Trophoblast cell (in vitro differentiated cells and primary cell): ENCODE data around the gene FUBP3.
A peak's percentile ranks its signal among the peaks of the same experiment; 100 is the strongest.

Source experiments
- DNase-seq, 2 donors: peaks; one replicate each; pipeline ENCODE4 v3.0.0-alpha.2; 2016
- H2AFZ ChIP-seq: 2 replicates; pipeline ENCODE4 v1.6.1; 2013; ENCODE audit warnings: low read length, moderate library complexity, mild to moderate bottlenecking; ENCODE audit not compliant: insufficient read depth, poor library complexity
- H2AK5ac ChIP-seq: 2 replicates; pipeline ENCODE4 v1.6.1; 2013; ENCODE audit warnings: mild to moderate bottlenecking, low read length
- H2BK120ac ChIP-seq: 2 replicates; pipeline ENCODE4 v1.6.1; 2013; ENCODE audit warnings: low read length, mild to moderate bottlenecking, moderate library complexity; ENCODE audit not compliant: insufficient read depth, poor library complexity
- H2BK12ac ChIP-seq: 2 replicates; pipeline ENCODE4 v1.6.1; 2013; ENCODE audit warnings: mild to moderate bottlenecking, low read length, moderate library complexity
- H2BK5ac ChIP-seq: 2 replicates; pipeline ENCODE4 v1.6.1; 2013; ENCODE audit warnings: low read length, low read depth, moderate library complexity, mild to moderate bottlenecking; ENCODE audit not compliant: poor library complexity
- H3K14ac ChIP-seq: 2 replicates; pipeline ENCODE4 v1.6.1; 2013; ENCODE audit warnings: mild to moderate bottlenecking, low read length
- H3K18ac ChIP-seq: 2 replicates; pipeline ENCODE4 v1.6.1; 2013; ENCODE audit warnings: mild to moderate bottlenecking, low read length
- H3K23ac ChIP-seq: 2 replicates; pipeline ENCODE4 v1.6.1; 2013; ENCODE audit warnings: low read length
- H3K27ac ChIP-seq: 2 replicates; pipeline ENCODE4 v1.5.1; 2013; ENCODE audit warnings: low read depth, mild to moderate bottlenecking, inconsistent platforms, low read length, moderate library complexity
- H3K27me3 ChIP-seq: 2 replicates; pipeline ENCODE4 v1.6.1; 2013; ENCODE audit warnings: inconsistent platforms, mild to moderate bottlenecking, low read length, moderate library complexity; ENCODE audit not compliant: insufficient read depth
- H3K36me3 ChIP-seq, 2 experiments: 1 replicate in 1 of 2; 2 replicates in 1 of 2; pipeline ENCODE4 v1.6.1; 2013; ENCODE audit warnings: low read length in 2 of 2, mild to moderate bottlenecking in 2 of 2, moderate library complexity in 1 of 2; ENCODE audit not compliant: insufficient read depth in 2 of 2, control insufficient read depth in 1 of 2
- H3K4ac ChIP-seq: 2 replicates; pipeline ENCODE4 v1.6.1; 2013; ENCODE audit warnings: low read depth, mild to moderate bottlenecking, low read length, moderate library complexity
- H3K4me1 ChIP-seq, 2 experiments: 1 replicate in 1 of 2; 2 replicates in 1 of 2; pipeline ENCODE4 v1.6.1; 2013; ENCODE audit warnings: low read length in 2 of 2, mild to moderate bottlenecking in 2 of 2, moderate library complexity in 1 of 2; ENCODE audit not compliant: insufficient read depth in 2 of 2, control insufficient read depth in 1 of 2
- H3K4me2 ChIP-seq: 2 replicates; pipeline ENCODE4 v1.6.1; 2013; ENCODE audit warnings: inconsistent platforms, mild to moderate bottlenecking, low read length, moderate library complexity
- H3K4me3 ChIP-seq: 2 replicates; pipeline ENCODE4 v1.5.1; 2013; ENCODE audit warnings: mild to moderate bottlenecking, low read depth, low read length, inconsistent platforms
- H3K79me1 ChIP-seq: one replicate; pipeline ENCODE4 v1.6.1; 2013; ENCODE audit warnings: low read length
- H3K79me2 ChIP-seq: 2 replicates; pipeline ENCODE4 v1.6.1; 2013; ENCODE audit warnings: low read length, mild to moderate bottlenecking; ENCODE audit not compliant: control insufficient read depth, insufficient read depth, poor library complexity
- H3K9ac ChIP-seq: 2 replicates; pipeline ENCODE4 v1.6.1; 2013; ENCODE audit warnings: mild to moderate bottlenecking, low read length
- H3K9me3 ChIP-seq: 2 replicates; pipeline ENCODE4 v1.6.1; 2013; ENCODE audit warnings: low read depth, mild to moderate bottlenecking, control low read depth, inconsistent platforms, low read length; ENCODE audit not compliant: insufficient read depth
- H4K12ac ChIP-seq: 2 replicates; pipeline ENCODE4 v1.6.1; 2013; ENCODE audit warnings: low read depth, mild to moderate bottlenecking, low read length, moderate library complexity
- H4K8ac ChIP-seq: 2 replicates; pipeline ENCODE4 v1.6.1; 2013; ENCODE audit warnings: low read depth, mild to moderate bottlenecking, low read length, moderate library complexity
- H4K91ac ChIP-seq: one replicate; pipeline ENCODE4 v1.6.1; 2013; ENCODE audit warnings: low read depth, mild to moderate bottlenecking, low read length, moderate library complexity
- WGBS: extraction: QIAGEN DNeasy Blood & Tissue Kit; methylation state at CpG from one replicate; pipeline ENCODE4 v1.1.7; 2013; ENCODE audit warnings: missing lambda C conversion rate; ENCODE audit not compliant: insufficient read length, insufficient coverage; ENCODE audit errors: extremely low coverage; 5-methylcytosine and 5-hydroxymethylcytosine counted together

The FUBP3 gene

DNA sequence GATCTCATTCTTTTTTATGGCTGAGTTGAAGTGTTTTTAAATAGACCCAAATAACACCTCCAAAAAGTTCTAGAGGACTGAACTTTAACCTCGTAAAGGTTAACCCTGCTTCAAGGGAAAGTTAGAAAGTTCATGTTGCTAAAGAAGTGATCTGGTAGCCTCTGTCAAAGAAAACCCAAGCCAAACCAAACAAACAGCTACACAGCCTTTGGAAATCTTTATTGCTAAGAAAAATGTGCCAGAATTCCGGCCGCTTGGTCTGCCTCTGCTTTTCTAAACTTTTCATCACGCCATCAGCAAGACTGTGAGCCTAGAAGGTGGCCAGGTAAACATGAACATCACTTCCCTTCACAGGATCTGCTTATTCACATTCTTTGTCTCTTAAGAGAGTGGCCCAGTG, 17.9 kb downstream of the FUBP3 start:
- Histone ChIP-seq H3K79me2 (no peaks in the 10 kb centered on the region), H2BK12ac (no peak overlapping the region), H4K12ac (no peak overlapping the region), H2AFZ (no peak overlapping the region), H3K4me2 (no peak overlapping the region), H2AK5ac (no peak overlapping the region), H3K36me3 (peaks cover 14 to 35% of the 10 kb centered on the region in 2 experiments), H3K79me1 (no peaks in the 10 kb centered on the region), H3K23ac (no peak overlapping the region), H3K4me3 (no peak overlapping the region), H4K91ac (no peak overlapping the region), H3K9me3 (no peaks in the 10 kb centered on the region), H3K4ac (no peak overlapping the region), H3K27me3 (no peaks in the 10 kb centered on the region), H3K4me1 (no peaks in the 10 kb centered on the region), H3K9ac (no peak overlapping the region), H3K27ac (no peak overlapping the region), H2BK5ac (no peak overlapping the region), H4K8ac (no peak overlapping the region), H2BK120ac (no peak overlapping the region), H3K14ac (no peak overlapping the region), H3K18ac (no peak overlapping the region)
- DNase-seq: no peak
- no CpG with 5 or more reads among the region's 4 CpGs for WGBS

DNA sequence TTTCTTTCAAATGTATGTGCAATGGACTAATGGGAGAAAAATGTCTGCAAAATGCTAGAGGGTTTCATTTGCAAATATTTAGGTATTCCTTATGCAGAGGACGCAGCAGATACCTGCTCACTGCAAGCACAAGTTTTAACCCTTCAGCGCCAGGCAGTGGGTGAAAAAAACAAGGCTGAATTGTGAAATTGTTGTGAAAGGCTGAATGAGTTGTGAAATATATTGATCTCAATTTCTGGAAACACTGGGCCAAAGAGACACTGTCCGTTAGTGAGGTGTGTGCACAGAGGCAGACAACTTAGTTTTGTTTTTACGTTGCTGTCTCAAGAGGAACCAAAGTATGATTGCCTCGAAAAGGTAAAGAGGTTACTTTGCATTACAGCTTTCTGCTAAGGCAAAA, 18.8 kb downstream of the FUBP3 start:
- no CpG with 5 or more reads among the region's 5 CpGs for WGBS
- Histone ChIP-seq H2BK5ac (no peak overlapping the region), H3K4me2 (no peak overlapping the region), H3K23ac (no peak overlapping the region), H3K79me1 (no peaks in the 10 kb centered on the region), H3K14ac (no peak overlapping the region), H3K36me3 (peaks cover 16 to 41% of the 10 kb centered on the region in 2 experiments), H3K4me1 (no peaks in the 10 kb centered on the region), H3K27me3 (no peaks in the 10 kb centered on the region), H3K4ac (no peak overlapping the region), H3K9ac (no peak overlapping the region), H2BK12ac (no peak overlapping the region), H4K8ac (no peak overlapping the region), H4K91ac (no peak overlapping the region), H4K12ac (no peak overlapping the region), H3K18ac (no peak overlapping the region), H3K4me3 (no peak overlapping the region), H3K27ac (no peak overlapping the region), H2BK120ac (no peak overlapping the region), H3K9me3 (no peaks in the 10 kb centered on the region), H3K79me2 (no peaks in the 10 kb centered on the region), H2AK5ac (no peak overlapping the region), H2AFZ (no peak overlapping the region)
- DNase-seq: no peak

DNA sequence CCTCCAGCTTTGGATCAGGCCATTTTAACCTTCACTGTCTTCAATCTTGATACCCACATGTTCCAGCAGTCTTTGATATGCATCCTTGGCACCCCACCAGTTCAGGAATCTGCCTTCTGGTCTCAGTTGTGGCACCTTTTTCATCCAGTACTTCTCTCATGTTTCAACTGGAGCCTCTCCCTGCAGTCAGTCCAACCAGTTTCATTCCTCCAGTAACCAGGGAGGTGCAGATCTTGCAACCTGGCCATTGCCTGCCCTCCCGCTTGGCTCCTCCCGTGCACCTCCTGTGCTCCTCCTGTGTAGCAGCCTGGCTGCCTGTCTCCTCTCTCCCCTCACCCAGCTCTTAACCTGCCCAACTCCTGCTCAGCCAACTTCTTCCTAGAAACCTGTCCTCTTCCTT, 20.2 kb downstream of the FUBP3 start:
- H4K91ac ChIP-seq: no peak overlapping the region
- H3K4me2 ChIP-seq: no peak overlapping the region
- H4K12ac ChIP-seq: no peak overlapping the region
- no peak overlapping the region for H3K23ac ChIP-seq
- no peak overlapping the region for H3K9ac ChIP-seq
- WGBS: no CpG with 5 or more reads among the region's 2 CpGs
- H2AK5ac ChIP-seq: no peak overlapping the region
- peak overlapping the region; percentile 6 for H3K18ac ChIP-seq
- no peaks in the 10 kb centered on the region for H3K27me3 ChIP-seq
- H3K14ac ChIP-seq: no peak overlapping the region
- no peak for DNase-seq
- no peak overlapping the region for H2BK5ac ChIP-seq
- H2BK12ac ChIP-seq: no peak overlapping the region
- no peaks in the 10 kb centered on the region for H3K9me3 ChIP-seq
- H2AFZ ChIP-seq: no peak overlapping the region
- H4K8ac ChIP-seq: no peak overlapping the region
- peaks cover 16 to 41% of the 10 kb centered on the region in 2 experiments for H3K36me3 ChIP-seq
- H3K4ac ChIP-seq: no peak overlapping the region
- no peaks in the 10 kb centered on the region for H3K79me1 ChIP-seq
- no peak overlapping the region for H3K27ac ChIP-seq
- H3K4me3 ChIP-seq: no peak overlapping the region
- no peak overlapping the region for H2BK120ac ChIP-seq
- no peaks in the 10 kb centered on the region for H3K4me1 ChIP-seq
- H3K79me2 ChIP-seq: no peaks in the 10 kb centered on the region

DNA sequence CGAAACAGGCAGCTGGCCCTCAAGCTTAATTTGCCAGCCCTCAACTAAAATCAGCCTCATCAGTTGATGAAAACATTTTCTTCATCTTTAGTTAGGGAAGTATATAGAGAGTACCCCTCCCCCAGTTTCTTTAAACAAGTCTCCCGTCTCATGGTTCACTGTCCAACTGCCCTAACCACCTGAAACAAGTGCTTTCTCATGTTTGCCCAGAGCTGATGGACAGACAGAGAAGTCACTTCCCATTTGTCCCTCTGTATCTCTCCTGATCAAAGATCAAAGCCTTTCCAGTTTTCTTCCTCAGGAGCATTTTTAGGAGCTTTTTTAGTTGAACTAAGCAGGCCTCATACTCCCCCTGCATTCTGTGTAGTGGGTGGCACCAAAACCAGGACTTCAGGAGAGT, 21.7 kb downstream of the FUBP3 start:
- Histone ChIP-seq H3K27ac (no peak overlapping the region), H3K4me1 (no peaks in the 10 kb centered on the region), H2AFZ (no peak overlapping the region), H3K36me3 (peaks cover 20 to 41% of the 10 kb centered on the region in 2 experiments), H3K4me2 (no peak overlapping the region), H4K91ac (no peak overlapping the region), H4K12ac (no peak overlapping the region), H3K79me2 (no peaks in the 10 kb centered on the region), H2BK12ac (no peak overlapping the region), H3K4ac (no peak overlapping the region), H3K9me3 (peaks cover 2% of the 10 kb centered on the region), H3K4me3 (no peak overlapping the region), H2AK5ac (no peak overlapping the region), H3K14ac (no peak overlapping the region), H3K79me1 (no peaks in the 10 kb centered on the region), H4K8ac (no peak overlapping the region), H3K9ac (no peak overlapping the region), H2BK120ac (no peak overlapping the region), H3K18ac (no peak overlapping the region), H2BK5ac (no peak overlapping the region), H3K23ac (no peak overlapping the region), H3K27me3 (no peaks in the 10 kb centered on the region)
- DNase-seq: no peak
- WGBS: no CpG with 5 or more reads among the region's 2 CpGs
